Liver (tissue), 9 donors: ENCODE results near the gene FSCB. TPM values are rescaled to one million over a fixed set of nuclear protein-coding genes. Genes with fewer than 3 reads are reported as not detected.

Experiments
- DNase-seq: peaks from one replicate; pipeline ENCODE4 v3.0.0-alpha.2; 2017; ENCODE audit warnings: low spot score
- H3K27ac ChIP-seq, 2 donors: one replicate each; pipeline ENCODE4 v1.7.0; 2013; ENCODE audit warnings: inconsistent platforms in 2 of 2, low read length in 2 of 2, control low read depth in 1 of 2, low read depth in 1 of 2, mild to moderate bottlenecking in 1 of 2
- H3K27me3 ChIP-seq, 4 donors: one replicate each; pipeline versions ENCODE4 v1.6.1 to v1.7.0; 2013; ENCODE audit warnings: low read length in 3 of 4, inconsistent platforms in 1 of 4, mild to moderate bottlenecking in 1 of 4, moderate library complexity in 1 of 4; ENCODE audit not compliant: control insufficient read depth in 4 of 4, insufficient read depth in 4 of 4
- H3K36me3 ChIP-seq, 4 donors: one replicate each; pipeline versions ENCODE4 v1.6.1 to v1.7.0; 2013; ENCODE audit warnings: low read length in 3 of 4, mild to moderate bottlenecking in 3 of 4, low read depth in 1 of 4, moderate library complexity in 1 of 4; ENCODE audit not compliant: control insufficient read depth in 4 of 4, insufficient read depth in 3 of 4
- H3K4me1 ChIP-seq, 4 donors: one replicate each; pipeline versions ENCODE4 v1.6.1 to v1.7.0; 2013; ENCODE audit warnings: low read length in 3 of 4, mild to moderate bottlenecking in 3 of 4, moderate library complexity in 1 of 4; ENCODE audit not compliant: control insufficient read depth in 4 of 4, insufficient read depth in 4 of 4
- H3K4me3 ChIP-seq, 3 donors: one replicate each; pipeline versions ENCODE4 v1.6.1 to v1.7.0; 2013; ENCODE audit warnings: low read length in 3 of 3, control low read depth in 1 of 3, low read depth in 1 of 3, mild to moderate bottlenecking in 1 of 3
- H3K9ac ChIP-seq, 2 donors: one replicate each; pipeline ENCODE4 v1.7.0; 2013; ENCODE audit warnings: low read length in 2 of 2, mild to moderate bottlenecking in 2 of 2, moderate library complexity in 2 of 2, control low read depth in 1 of 2, low read depth in 1 of 2
- H3K9me3 ChIP-seq, 4 donors: one replicate each; pipeline versions ENCODE4 v1.6.1 to v1.7.0; 2013; ENCODE audit warnings: low read length in 3 of 4; ENCODE audit not compliant: control insufficient read depth in 4 of 4
- CTCF ChIP-seq: fragments of 150-350 bp; IDR thresholded peaks from 2 replicates; pipeline ENCODE4 v1.5.1; 2017; ENCODE audit warnings: improper control_type of control experiment, low read depth, low read length; ENCODE audit not compliant: missing input control
- EGR1 ChIP-seq, 2 donors: IDR thresholded peaks; 2 replicates each; pipeline ENCODE4 v1.6.1; 2016 to 2018; ENCODE audit warnings: antibody characterized with exemption in 2 of 2, low read depth in 2 of 2
- FOXA1 ChIP-seq: IDR thresholded peaks from 2 replicates; pipeline ENCODE4 v1.6.1; 2016; ENCODE audit warnings: antibody characterized with exemption
- HNF4A ChIP-seq, 2 donors: conservative IDR thresholded peaks; 2 replicates each; pipeline ENCODE4 v1.6.1; 2016; ENCODE audit warnings: antibody characterized with exemption in 2 of 2, mild to moderate bottlenecking in 2 of 2
- HNF4G ChIP-seq: IDR thresholded peaks from 2 replicates; pipeline ENCODE4 v1.6.1; 2016; ENCODE audit warnings: antibody characterized with exemption
- JUND ChIP-seq, 2 donors: IDR thresholded peaks; 2 replicates each; pipeline ENCODE4 v1.6.1; 2016; ENCODE audit warnings: antibody characterized with exemption in 2 of 2
- NR2F2 ChIP-seq: IDR thresholded peaks from 2 replicates; pipeline ENCODE4 v1.6.1; 2016; ENCODE audit warnings: antibody characterized with exemption
- RAD21 ChIP-seq, 2 donors: IDR thresholded peaks; 2 replicates each; pipeline ENCODE4 v1.6.1; 2016; ENCODE audit warnings: antibody characterized with exemption in 2 of 2, mild to moderate bottlenecking in 2 of 2
- RXRA ChIP-seq, 2 donors: IDR thresholded peaks; 2 replicates each; pipeline ENCODE4 v1.6.1; 2017 to 2018; ENCODE audit warnings: antibody characterized with exemption in 2 of 2, mild to moderate bottlenecking in 1 of 2
- SP1 ChIP-seq: IDR thresholded peaks from 2 replicates; pipeline ENCODE4 v1.6.1; 2018; ENCODE audit warnings: antibody characterized with exemption, mild to moderate bottlenecking
- TAF1 ChIP-seq: conservative IDR thresholded peaks from 2 replicates; pipeline ENCODE4 v1.6.1; 2016; ENCODE audit warnings: antibody characterized with exemption, mild to moderate bottlenecking
- YY1 ChIP-seq: IDR thresholded peaks from 2 replicates; pipeline ENCODE4 v1.6.1; 2016; ENCODE audit warnings: antibody characterized with exemption, mild to moderate bottlenecking
- WGBS: extraction: QIAGEN DNeasy Blood & Tissue Kit; methylation state at CpG from one replicate; pipeline ENCODE4 v1.1.7; 2013; 5-methylcytosine and 5-hydroxymethylcytosine counted together
- polyA plus RNA-seq, 2 donors: library from polyadenylated mRNA; stranded (reverse) in 1 of 2; unstranded in 1 of 2; fragments of 200-250 nt in 1 of 2; fragments of >200 nt in 1 of 2; fragmentation: Nextera tagmentation in 1 of 2; extraction: Ambion mirVana in 1 of 2; gene quantifications; one replicate each; pipeline versions ENCODE4 v1.2.1 to v1.2.3, GENCODE V29; 2013 to 2015
- total RNA-seq, 2 donors: library from RNA; depleted of rRNA; stranded (reverse); fragments of >200 nt; gene quantifications; one replicate each; pipeline ENCODE4 v1.2.3, GENCODE V29; 2014
- TF ChIP-seq, protein P1 (sequence below): IDR thresholded peaks from 2 replicates; pipeline ENCODE4 v1.6.1; 2016; ENCODE audit warnings: antibody characterized with exemption
- TF ChIP-seq, protein P2 (sequence below): IDR thresholded peaks from 2 replicates; pipeline ENCODE4 v1.6.1; 2016; ENCODE audit warnings: antibody characterized with exemption, mild to moderate bottlenecking
- TF ChIP-seq, protein P3 (sequence below): IDR thresholded peaks from 2 replicates; pipeline ENCODE4 v1.6.1; 2016; ENCODE audit warnings: antibody characterized with exemption
- donor health status: healthy.
- donor health status: healthy.
- donor health status: healthy.
- donor health status: healthy.
- donor health status: healthy.

The FSCB gene
- total and polyA plus RNA-seq, 4 donors = not detected

GRCh38 chr14:44490966-44491365 lies 16.1 kb downstream of the FSCB start:
- 82% methylated on average over 2 of the region's 2 CpGs for WGBS
- Histone ChIP-seq H3K4me3 (no peak overlapping the region), H3K9me3 (no peaks in the 10 kb centered on the region), H3K9ac (no peak overlapping the region), H3K36me3 (no peaks in the 10 kb centered on the region), H3K27me3 (no peaks in the 10 kb centered on the region), H3K27ac (no peak overlapping the region), H3K4me1 (no peaks in the 10 kb centered on the region)
- no peak for DNase-seq
- no peak for TF ChIP-seq HNF4A (conservative IDR thresholded peaks at IDR 0.05)
- no peak for TF ChIP-seq SP1
- TF ChIP-seq FOXA1 = no peak
- no peak for TF ChIP-seq JUND (IDR thresholded peaks at IDR 0.05)
- TF ChIP-seq RXRA (IDR thresholded peaks at IDR 0.05) = no peak
- no peak for TF ChIP-seq CTCF
- no peak for TF ChIP-seq TAF1
- TF ChIP-seq, protein P1, sequence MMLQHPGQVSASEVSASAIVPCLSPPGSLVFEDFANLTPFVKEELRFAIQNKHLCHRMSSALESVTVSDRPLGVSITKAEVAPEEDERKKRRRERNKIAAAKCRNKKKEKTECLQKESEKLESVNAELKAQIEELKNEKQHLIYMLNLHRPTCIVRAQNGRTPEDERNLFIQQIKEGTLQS = no peak
- TF ChIP-seq EGR1 (IDR thresholded peaks at IDR 0.05; ENCODE audit: low read depth in 2 of 2) = no peak
- TF ChIP-seq, protein P2, sequence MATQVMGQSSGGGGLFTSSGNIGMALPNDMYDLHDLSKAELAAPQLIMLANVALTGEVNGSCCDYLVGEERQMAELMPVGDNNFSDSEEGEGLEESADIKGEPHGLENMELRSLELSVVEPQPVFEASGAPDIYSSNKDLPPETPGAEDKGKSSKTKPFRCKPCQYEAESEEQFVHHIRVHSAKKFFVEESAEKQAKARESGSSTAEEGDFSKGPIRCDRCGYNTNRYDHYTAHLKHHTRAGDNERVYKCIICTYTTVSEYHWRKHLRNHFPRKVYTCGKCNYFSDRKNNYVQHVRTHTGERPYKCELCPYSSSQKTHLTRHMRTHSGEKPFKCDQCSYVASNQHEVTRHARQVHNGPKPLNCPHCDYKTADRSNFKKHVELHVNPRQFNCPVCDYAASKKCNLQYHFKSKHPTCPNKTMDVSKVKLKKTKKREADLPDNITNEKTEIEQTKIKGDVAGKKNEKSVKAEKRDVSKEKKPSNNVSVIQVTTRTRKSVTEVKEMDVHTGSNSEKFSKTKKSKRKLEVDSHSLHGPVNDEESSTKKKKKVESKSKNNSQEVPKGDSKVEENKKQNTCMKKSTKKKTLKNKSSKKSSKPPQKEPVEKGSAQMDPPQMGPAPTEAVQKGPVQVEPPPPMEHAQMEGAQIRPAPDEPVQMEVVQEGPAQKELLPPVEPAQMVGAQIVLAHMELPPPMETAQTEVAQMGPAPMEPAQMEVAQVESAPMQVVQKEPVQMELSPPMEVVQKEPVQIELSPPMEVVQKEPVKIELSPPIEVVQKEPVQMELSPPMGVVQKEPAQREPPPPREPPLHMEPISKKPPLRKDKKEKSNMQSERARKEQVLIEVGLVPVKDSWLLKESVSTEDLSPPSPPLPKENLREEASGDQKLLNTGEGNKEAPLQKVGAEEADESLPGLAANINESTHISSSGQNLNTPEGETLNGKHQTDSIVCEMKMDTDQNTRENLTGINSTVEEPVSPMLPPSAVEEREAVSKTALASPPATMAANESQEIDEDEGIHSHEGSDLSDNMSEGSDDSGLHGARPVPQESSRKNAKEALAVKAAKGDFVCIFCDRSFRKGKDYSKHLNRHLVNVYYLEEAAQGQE = no peak
- TF ChIP-seq, protein P3, sequence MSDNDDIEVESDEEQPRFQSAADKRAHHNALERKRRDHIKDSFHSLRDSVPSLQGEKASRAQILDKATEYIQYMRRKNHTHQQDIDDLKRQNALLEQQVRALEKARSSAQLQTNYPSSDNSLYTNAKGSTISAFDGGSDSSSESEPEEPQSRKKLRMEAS = no peak
- no peak for TF ChIP-seq RAD21 (IDR thresholded peaks at IDR 0.05)
- TF ChIP-seq YY1 = no peak
- no peak for TF ChIP-seq HNF4G

DNA sequence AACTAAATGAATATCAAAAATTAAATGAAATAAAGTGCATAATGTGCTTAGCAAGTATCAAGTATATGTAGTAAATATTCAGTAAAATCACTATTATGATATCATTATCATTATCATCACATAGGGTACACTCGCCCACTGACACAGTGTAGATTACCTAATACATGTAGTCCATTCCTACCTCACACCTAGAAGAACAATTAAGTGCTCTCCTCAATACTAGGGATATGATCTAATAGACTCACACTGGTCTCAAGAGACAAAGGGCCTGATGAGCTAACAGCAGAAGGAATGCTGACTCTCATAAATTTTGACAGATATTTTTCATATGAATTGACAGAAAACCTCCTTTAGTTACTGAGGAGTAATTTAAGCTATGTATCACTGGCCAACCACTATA lies 29.1 kb downstream of the FSCB start:
- Histone ChIP-seq H3K9me3 (no peaks in the 10 kb centered on the region), H3K27me3 (no peaks in the 10 kb centered on the region), H3K36me3 (no peaks in the 10 kb centered on the region), H3K9ac (no peak overlapping the region), H3K4me3 (no peak overlapping the region), H3K4me1 (no peaks in the 10 kb centered on the region), H3K27ac (no peak overlapping the region)
- 79% methylated on average over 1 of the region's 1 CpG for WGBS
- no peak for DNase-seq
- TF ChIP-seq HNF4A (conservative IDR thresholded peaks at IDR 0.05) (no peak), CTCF (no peak), NR2F2 (no peak)
- TF ChIP-seq, protein P2 = no peak
